H9 (cell line): ENCODE measurements around the gene MIB2. TPM values are rescaled to one million over a fixed set of nuclear protein-coding genes. Genes with fewer than 3 reads are reported as not detected.
"Not testable (repeated sequence)": the region's sequence is repeated elsewhere in the genome, so short reads cannot be mapped to it uniquely, and the experiment has no call there.

Experiments used
- DNase-seq: peaks from one replicate; pipeline ENCODE4 v3.0.0-alpha.2; 2017
- H2AFZ ChIP-seq: one replicate; pipeline ENCODE4 v1.6.1; 2013; ENCODE audit warnings: mild to moderate bottlenecking, low read length, control low read depth, moderate library complexity
- H2AK5ac ChIP-seq: 2 replicates; pipeline ENCODE4 v1.6.1; 2013; ENCODE audit warnings: low read length, control low read depth, mixed read lengths; ENCODE audit not compliant: insufficient read length
- H2BK120ac ChIP-seq: one replicate; pipeline ENCODE4 v1.6.1; 2013; ENCODE audit warnings: low read depth, mild to moderate bottlenecking, low read length, control low read depth, inconsistent platforms; ENCODE audit not compliant: poor library complexity, severe bottlenecking
- H2BK12ac ChIP-seq: 2 replicates; pipeline ENCODE4 v1.6.1; 2013; ENCODE audit warnings: low read length, control low read depth, mixed read lengths, low read depth; ENCODE audit not compliant: insufficient read length
- H2BK15ac ChIP-seq: 2 replicates; pipeline ENCODE4 v1.6.1; 2013; ENCODE audit warnings: low read depth, low read length, control low read depth
- H2BK20ac ChIP-seq: one replicate; pipeline ENCODE4 v1.6.1; 2013; ENCODE audit warnings: low read depth, mild to moderate bottlenecking, low read length, control low read depth, inconsistent platforms; ENCODE audit not compliant: poor library complexity, severe bottlenecking
- H2BK5ac ChIP-seq: 2 replicates; pipeline ENCODE4 v1.6.1; 2013; ENCODE audit warnings: low read length, control low read depth, mixed read lengths; ENCODE audit not compliant: insufficient read length
- H3K14ac ChIP-seq: 2 replicates; pipeline ENCODE4 v1.6.1; 2013; ENCODE audit warnings: low read length, control low read depth; ENCODE audit not compliant: insufficient read depth
- H3K18ac ChIP-seq: 2 replicates; pipeline ENCODE4 v1.6.1; 2013; ENCODE audit warnings: low read depth, mild to moderate bottlenecking, mixed read lengths, low read length, control low read depth; ENCODE audit not compliant: insufficient read length
- H3K23ac ChIP-seq: 2 replicates; pipeline ENCODE4 v1.6.1; 2013; ENCODE audit warnings: low read length, control low read depth, mixed read lengths, low read depth; ENCODE audit not compliant: insufficient read length
- H3K23me2 ChIP-seq: 2 replicates; pipeline ENCODE4 v1.6.1; 2013; ENCODE audit warnings: low read depth, mild to moderate bottlenecking, mixed read lengths, low read length, control low read depth; ENCODE audit not compliant: insufficient read length, poor library complexity, severe bottlenecking
- H3K27ac ChIP-seq: 2 replicates; pipeline ENCODE4 v1.5.1; 2013; ENCODE audit warnings: low read length, control low read depth, mixed read lengths, low read depth; ENCODE audit not compliant: insufficient read length
- H3K27me3 ChIP-seq: 2 replicates; pipeline ENCODE4 v1.6.1; 2013; ENCODE audit warnings: low read length, control low read depth, inconsistent platforms; ENCODE audit not compliant: insufficient read depth
- H3K4ac ChIP-seq: 2 replicates; pipeline ENCODE4 v1.6.1; 2013; ENCODE audit warnings: low read depth, mild to moderate bottlenecking, control low read depth, inconsistent platforms, low read length, moderate library complexity
- H3K4me1 ChIP-seq: 2 replicates; pipeline ENCODE4 v1.6.1; 2013; ENCODE audit warnings: low read length, control low read depth, inconsistent platforms; ENCODE audit not compliant: insufficient read depth
- H3K4me2 ChIP-seq: 2 replicates; pipeline ENCODE4 v1.6.1; 2013; ENCODE audit warnings: low read length, control low read depth, mixed read lengths; ENCODE audit not compliant: insufficient read length, insufficient read depth
- H3K56ac ChIP-seq: 2 replicates; pipeline ENCODE4 v1.6.1; 2013; ENCODE audit warnings: low read depth, mild to moderate bottlenecking, mixed read lengths, low read length, control low read depth; ENCODE audit not compliant: insufficient read length
- H3K79me1 ChIP-seq: 2 replicates; pipeline ENCODE4 v1.6.1; 2013; ENCODE audit warnings: low read depth, mild to moderate bottlenecking, moderate library complexity, low read length, control low read depth, inconsistent platforms; ENCODE audit not compliant: insufficient read depth, poor library complexity, severe bottlenecking
- H3K79me2 ChIP-seq: 2 replicates; pipeline ENCODE4 v1.6.1; 2013; ENCODE audit warnings: low read length, control low read depth, inconsistent platforms; ENCODE audit not compliant: insufficient read depth
- H3K9ac ChIP-seq: 2 replicates; pipeline ENCODE4 v1.6.1; 2013; ENCODE audit warnings: low read length, control low read depth, mixed read lengths; ENCODE audit not compliant: insufficient read length; ENCODE audit errors: extremely low read depth
- H3K9me3 ChIP-seq: one replicate; pipeline ENCODE4 v1.6.1; 2013; ENCODE audit warnings: low read depth, low read length, inconsistent platforms; ENCODE audit not compliant: control insufficient read depth
- H3T11ph ChIP-seq: one replicate; pipeline ENCODE4 v1.6.1; 2013; ENCODE audit warnings: mild to moderate bottlenecking, low read length, control low read depth, inconsistent platforms
- H4K20me1 ChIP-seq: one replicate; pipeline ENCODE4 v1.6.1; 2013; ENCODE audit not compliant: control insufficient read depth, insufficient read length, insufficient read depth
- H4K5ac ChIP-seq: 2 replicates; pipeline ENCODE4 v1.6.1; 2013; ENCODE audit warnings: low read depth, mild to moderate bottlenecking, mixed read lengths, low read length, control low read depth; ENCODE audit not compliant: insufficient read length
- H4K8ac ChIP-seq: replicated peaks from 2 replicates; pipeline ENCODE4 v1.6.1; 2013; ENCODE audit warnings: low read length, control low read depth, mixed read lengths, low read depth; ENCODE audit not compliant: insufficient read length
- H4K91ac ChIP-seq: 2 replicates; pipeline ENCODE4 v1.6.1; 2013; ENCODE audit warnings: low read depth, mild to moderate bottlenecking, moderate library complexity, mixed read lengths, low read length, control low read depth; ENCODE audit not compliant: insufficient read length
- H3K27ac Mint-ChIP-seq, 3 experiments: 2 replicates in 2 of 3; 3 replicates in 1 of 3; pipeline ENCODE4 v1.8.0; 2020 to 2021; ENCODE audit warnings: mixed read lengths in 3 of 3, mild to moderate bottlenecking in 1 of 3, moderate library complexity in 1 of 3
- H3K27me3 Mint-ChIP-seq: 2 replicates; pipeline ENCODE4 v1.8.0; 2021; ENCODE audit warnings: low read depth, mild to moderate bottlenecking, moderate library complexity, mixed read lengths
- H3K36me3 Mint-ChIP-seq, 3 experiments: 2 replicates in 2 of 3; 3 replicates in 1 of 3; pipeline ENCODE4 v1.8.0; 2020 to 2021; ENCODE audit warnings: low read depth in 3 of 3, mixed read lengths in 3 of 3; ENCODE audit not compliant: insufficient read depth in 1 of 3
- H3K4me1 Mint-ChIP-seq, 2 experiments: 2 replicates each; pipeline ENCODE4 v1.8.0; 2020; ENCODE audit warnings: mixed read lengths in 2 of 2
- H3K4me3 Mint-ChIP-seq, 2 experiments: 2 replicates in 1 of 2; 3 replicates in 1 of 2; pipeline ENCODE4 v1.8.0; 2020 to 2021; ENCODE audit warnings: mild to moderate bottlenecking in 2 of 2, mixed read lengths in 2 of 2, moderate library complexity in 1 of 2
- H3K9me3 Mint-ChIP-seq, 2 experiments: 2 replicates in 1 of 2; 3 replicates in 1 of 2; pipeline ENCODE4 v1.8.0; 2020; ENCODE audit warnings: mild to moderate bottlenecking in 2 of 2, mixed read lengths in 2 of 2, moderate library complexity in 1 of 2
- WGBS: extraction: QIAGEN DNeasy Blood & Tissue Kit; methylation state at CpG from one replicate; pipeline ENCODE4 v1.1.7; 2013; ENCODE audit warnings: missing lambda C conversion rate, low lambda C conversion rate, mixed read lengths; ENCODE audit not compliant: insufficient read length; ENCODE audit errors: extremely low coverage; 5-methylcytosine and 5-hydroxymethylcytosine counted together
- total RNA-seq: library from RNA; stranded (reverse); gene quantifications from 2 replicates; pipeline ENCODE4 v1.2.1, GENCODE V29; 2021

The MIB2 gene
- total RNA-seq, 1 experiment from 2014 or later: 77.8 TPM

- not testable (repeated sequence) for H3K23ac ChIP-seq, H3K9ac ChIP-seq, H3T11ph ChIP-seq, H3K27me3 Mint-ChIP-seq, H3K79me1 ChIP-seq, H3K23me2 ChIP-seq, H3K4ac ChIP-seq, H4K91ac ChIP-seq, DNase-seq, H3K9me3 ChIP-seq, H3K4me3 Mint-ChIP-seq, H3K4me2 ChIP-seq, H2AK5ac ChIP-seq, H3K4me1 ChIP-seq, H3K27ac ChIP-seq, H4K20me1 ChIP-seq, H3K14ac ChIP-seq, H3K9me3 Mint-ChIP-seq, H3K18ac ChIP-seq, H2BK12ac ChIP-seq, H2BK20ac ChIP-seq, H2BK5ac ChIP-seq, H2BK120ac ChIP-seq, H3K27me3 ChIP-seq, H2AFZ ChIP-seq, H3K4me1 Mint-ChIP-seq, H4K8ac ChIP-seq, H4K5ac ChIP-seq, H3K56ac ChIP-seq, H3K79me2 ChIP-seq, H2BK15ac ChIP-seq
- peak overlapping the region in 1 of 3 experiments; percentile 63; a peak in 1 of 7 replicates for H3K27ac Mint-ChIP-seq
- peaks cover 3 to 23% (median 15%) of the 10 kb centered on the region in 3 experiments; a peak in 6 of 7 replicates for H3K36me3 Mint-ChIP-seq
- no CpG with 5 or more reads among the region's 15 CpGs for WGBS
Measured at GRCh38 chr1:1662830-1663560, 47.7 kb downstream of the MIB2 start.

DNA sequence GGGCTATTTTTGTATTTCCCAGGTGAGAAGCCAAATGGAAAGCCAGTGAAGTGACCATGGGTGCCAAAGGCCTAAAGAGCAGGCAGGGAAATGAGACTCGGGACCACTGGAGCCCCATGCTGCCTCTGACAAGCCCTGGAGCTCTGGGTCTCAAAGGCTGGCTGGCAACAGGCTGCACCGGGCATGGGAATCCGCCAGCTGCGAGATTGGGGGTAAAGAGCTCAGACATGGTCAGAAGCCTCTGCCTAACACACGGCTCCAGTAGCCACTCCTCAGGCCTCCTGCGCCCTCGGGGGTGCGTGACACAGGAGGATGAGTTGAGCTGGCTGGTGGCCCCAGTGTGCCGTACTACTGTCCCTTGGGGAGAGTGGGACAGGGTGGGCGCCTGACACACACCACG is 49.0 kb downstream of the MIB2 start:
- not testable (repeated sequence) for H2BK5ac ChIP-seq, H3K27me3 Mint-ChIP-seq, H3K56ac ChIP-seq, H2BK12ac ChIP-seq, H2AFZ ChIP-seq, H3K14ac ChIP-seq, H3K79me2 ChIP-seq, H2AK5ac ChIP-seq, DNase-seq, H4K8ac ChIP-seq, H3K9me3 Mint-ChIP-seq, H3K27ac Mint-ChIP-seq, H4K20me1 ChIP-seq, H2BK120ac ChIP-seq, H2BK20ac ChIP-seq, H3K4me2 ChIP-seq, H3K27ac ChIP-seq, H4K5ac ChIP-seq, H3K23me2 ChIP-seq, H3K4me3 Mint-ChIP-seq, H3K18ac ChIP-seq, H2BK15ac ChIP-seq, H3K4ac ChIP-seq, H3K4me1 ChIP-seq, H4K91ac ChIP-seq, H3K79me1 ChIP-seq, H3K9me3 ChIP-seq, H3K27me3 ChIP-seq, H3K23ac ChIP-seq, H3T11ph ChIP-seq, H3K9ac ChIP-seq, H3K4me1 Mint-ChIP-seq
- WGBS: no CpG with 5 or more reads among the region's 11 CpGs
- peaks cover 5 to 27% (median 19%) of the 10 kb centered on the region in 3 experiments; a peak in 6 of 7 replicates for H3K36me3 Mint-ChIP-seq
